CD4-positive, alpha-beta T cell treated with Interleukin-6 for 4 hours (primary cell): Measurements from ENCODE around the gene TMEM214.

ENCODE experiments used
- DNase-seq: peaks from one replicate; pipeline ENCODE4 v3.0.0-alpha.2; 2020; ENCODE audit warnings: mixed read lengths

The TMEM214 gene

DNA sequence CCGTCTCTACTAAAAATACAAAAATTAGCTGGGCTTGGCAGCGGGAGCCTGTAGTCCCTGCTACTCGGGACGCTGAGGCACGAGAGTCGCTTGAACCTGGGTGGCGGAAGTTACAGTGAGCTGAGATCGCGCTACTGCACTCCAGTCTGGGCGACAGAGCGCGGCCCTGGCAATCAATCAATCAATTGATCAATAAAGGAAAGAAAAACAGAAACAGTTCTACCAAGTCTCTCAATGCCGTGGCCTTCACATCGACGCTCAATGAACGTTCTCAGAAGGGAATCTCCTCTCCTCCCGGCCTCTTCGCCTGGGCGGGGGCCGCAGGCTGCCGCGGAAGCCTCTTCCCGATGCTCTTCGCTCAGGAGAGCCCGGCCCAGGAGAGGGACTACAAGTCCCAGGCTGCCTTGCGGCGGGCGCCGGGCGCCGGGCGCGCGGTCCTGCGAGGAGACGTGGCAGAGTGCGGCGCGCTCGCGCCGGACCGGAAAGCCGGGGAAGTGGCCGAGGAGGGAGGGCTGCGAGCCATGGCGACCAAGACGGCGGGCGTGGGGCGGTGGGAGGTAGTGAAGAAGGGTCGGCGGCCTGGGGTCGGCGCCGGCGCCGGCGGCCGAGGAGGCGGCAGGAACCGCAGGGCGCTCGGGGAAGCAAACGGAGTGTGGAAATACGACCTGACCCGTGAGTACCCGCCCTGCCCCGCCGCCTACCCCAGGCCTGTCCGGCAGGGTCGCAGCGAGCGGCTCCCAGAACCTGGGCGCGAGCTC lies at the start of gene TMEM214:
TSS of gene TMEM214 (plus strand) at position 471 of the 758 bp plus-strand sequence. CDS start at position 522, 51 bp downstream.
- peak; percentile 84 for DNase-seq

GRCh38 chr2:26983746-26984145 lies 49.0 kb upstream of the TMEM214 start:
- no peak for DNase-seq

- no peak for DNase-seq
These were observed 47.0 kb upstream of the TMEM214 start for GRCh38 chr2:26985807-26986206.

- DNase-seq = no peak
These were observed 46.2 kb upstream of the TMEM214 start for GRCh38 chr2:26986576-26986975.

DNA sequence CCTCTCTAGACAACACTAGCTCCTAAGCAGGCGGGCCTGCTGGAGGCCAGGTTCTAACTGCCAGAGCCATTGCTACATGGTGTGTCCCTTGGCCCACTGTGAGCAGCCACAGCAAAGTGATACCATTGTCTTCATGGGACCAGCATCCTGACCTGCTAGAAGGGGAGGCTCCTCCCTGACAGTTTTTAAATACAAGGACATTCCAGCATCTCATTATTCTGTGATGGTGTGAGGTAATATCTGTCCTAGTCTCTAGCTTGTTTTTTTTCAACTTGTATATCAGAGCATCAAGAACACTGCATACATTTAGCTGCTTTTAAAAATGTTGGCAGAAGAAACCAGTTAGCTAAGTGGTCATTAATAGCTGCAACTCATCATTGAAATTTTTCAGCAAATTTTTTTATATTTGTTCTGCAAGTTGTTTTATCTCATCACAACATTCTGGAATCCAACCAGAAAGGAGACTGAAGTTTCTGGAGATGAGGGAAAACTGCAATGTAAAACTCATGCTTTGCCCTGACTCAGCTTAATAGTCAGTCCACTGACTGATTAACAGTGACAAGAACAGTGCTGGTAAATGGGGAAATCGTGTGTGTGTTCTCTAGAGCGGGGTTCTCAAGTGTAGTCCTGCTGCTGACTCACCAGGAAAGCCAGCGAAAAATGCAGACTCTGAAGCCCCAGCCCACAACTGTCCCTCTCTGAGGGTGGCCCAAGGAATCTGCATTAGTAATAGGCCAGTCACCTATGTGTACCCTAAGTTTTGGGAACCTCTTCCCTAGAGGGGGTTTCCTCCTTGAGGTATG lies 44.5 kb upstream of the TMEM214 start:
- no peak for DNase-seq

GRCh38 chr2:26989156-26989555 lies 43.6 kb upstream of the TMEM214 start:
- DNase-seq = no peak

DNA sequence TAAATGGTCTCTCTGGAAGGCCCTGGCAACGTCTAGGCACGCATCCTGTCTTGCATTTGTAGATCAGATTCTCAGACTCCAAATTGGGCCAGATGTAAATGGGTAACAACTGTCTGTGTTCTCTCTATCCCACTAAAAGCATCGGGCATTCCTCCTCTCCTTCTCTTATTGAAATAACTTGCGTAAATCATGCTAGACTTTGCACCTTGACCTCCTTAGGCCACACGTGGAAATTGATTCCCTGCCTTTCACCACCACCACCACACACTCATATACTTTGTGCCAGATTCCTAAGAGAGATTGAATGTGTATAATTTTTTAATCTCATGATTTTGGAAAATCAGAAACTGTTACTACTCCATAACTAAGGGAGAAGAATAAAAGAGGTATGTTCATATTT lies 41.0 kb upstream of the TMEM214 start:
- DNase-seq = no peak

DNA sequence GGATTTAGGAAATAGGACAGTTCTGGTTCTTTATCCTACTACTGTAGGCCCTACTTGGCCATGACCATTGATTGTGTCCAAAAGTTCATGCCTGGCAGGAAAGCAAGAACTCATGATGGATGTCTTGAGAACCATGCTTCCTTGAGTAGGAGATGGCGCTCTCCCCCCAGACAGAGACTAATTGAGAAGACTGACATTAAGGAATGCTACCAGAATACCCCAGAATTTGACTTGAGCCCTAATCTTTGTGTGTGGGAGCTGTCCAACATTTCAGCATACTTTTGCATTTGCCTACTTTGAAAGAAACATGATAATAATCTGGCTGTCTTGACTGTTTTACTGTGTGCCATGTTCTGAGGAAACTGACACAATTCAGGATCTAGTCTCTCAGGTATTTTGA lies 39.0 kb upstream of the TMEM214 start:
- DNase-seq = no peak

- DNase-seq = no peak
These were observed 37.8 kb upstream of the TMEM214 start for GRCh38 chr2:26994983-26995382.

GRCh38 chr2:26997394-26997793 lies 35.4 kb upstream of the TMEM214 start:
- DNase-seq = no peak

DNA sequence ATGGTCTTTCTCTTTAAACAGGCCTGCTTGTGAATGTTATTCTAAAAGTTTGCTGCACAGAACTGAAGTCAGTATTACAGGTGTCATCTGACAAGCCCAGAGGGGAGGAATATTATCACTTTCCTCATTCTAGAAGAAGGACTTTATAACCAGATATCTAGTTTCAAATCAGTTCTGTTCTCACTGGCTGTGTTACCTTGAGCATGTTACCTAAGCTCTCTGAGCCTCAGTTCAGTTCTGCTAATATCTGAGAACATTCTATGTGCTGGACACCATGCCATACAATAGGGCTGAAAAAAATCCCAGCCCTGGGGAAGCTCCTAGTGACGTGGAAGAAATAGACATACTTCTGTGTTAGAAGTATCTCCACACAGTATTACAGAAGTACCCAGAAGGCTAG lies 34.4 kb upstream of the TMEM214 start:
- DNase-seq = no peak

- no peak for DNase-seq
These were observed 32.5 kb upstream of the TMEM214 start for GRCh38 chr2:27000228-27000627.

GRCh38 chr2:27000995-27001394 lies 31.8 kb upstream of the TMEM214 start:
- DNase-seq = no peak

DNA sequence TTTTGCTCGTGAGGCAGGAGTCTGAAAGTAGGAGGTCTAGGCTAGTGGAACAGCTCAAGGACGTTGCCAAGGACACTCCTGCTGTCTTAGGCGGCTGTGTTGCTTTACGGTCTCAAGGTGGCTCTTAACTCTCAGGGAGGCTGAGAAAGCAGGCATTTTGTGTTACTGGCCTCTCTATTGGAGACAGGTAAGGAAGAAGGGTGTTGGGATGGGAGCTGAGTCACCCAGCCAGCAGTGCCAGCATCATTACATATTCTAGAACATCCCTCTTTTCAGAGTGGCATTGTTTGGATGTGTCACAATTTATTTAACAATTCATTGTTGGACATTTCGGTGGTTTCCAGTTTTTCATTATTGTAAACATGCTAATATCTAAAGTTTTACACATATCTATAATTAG lies 30.8 kb upstream of the TMEM214 start:
- DNase-seq = no peak

- no peak for DNase-seq
These were observed 29.8 kb upstream of the TMEM214 start for GRCh38 chr2:27003007-27003406.

GRCh38 chr2:27003857-27004256 lies 28.9 kb upstream of the TMEM214 start:
- no peak for DNase-seq

DNA sequence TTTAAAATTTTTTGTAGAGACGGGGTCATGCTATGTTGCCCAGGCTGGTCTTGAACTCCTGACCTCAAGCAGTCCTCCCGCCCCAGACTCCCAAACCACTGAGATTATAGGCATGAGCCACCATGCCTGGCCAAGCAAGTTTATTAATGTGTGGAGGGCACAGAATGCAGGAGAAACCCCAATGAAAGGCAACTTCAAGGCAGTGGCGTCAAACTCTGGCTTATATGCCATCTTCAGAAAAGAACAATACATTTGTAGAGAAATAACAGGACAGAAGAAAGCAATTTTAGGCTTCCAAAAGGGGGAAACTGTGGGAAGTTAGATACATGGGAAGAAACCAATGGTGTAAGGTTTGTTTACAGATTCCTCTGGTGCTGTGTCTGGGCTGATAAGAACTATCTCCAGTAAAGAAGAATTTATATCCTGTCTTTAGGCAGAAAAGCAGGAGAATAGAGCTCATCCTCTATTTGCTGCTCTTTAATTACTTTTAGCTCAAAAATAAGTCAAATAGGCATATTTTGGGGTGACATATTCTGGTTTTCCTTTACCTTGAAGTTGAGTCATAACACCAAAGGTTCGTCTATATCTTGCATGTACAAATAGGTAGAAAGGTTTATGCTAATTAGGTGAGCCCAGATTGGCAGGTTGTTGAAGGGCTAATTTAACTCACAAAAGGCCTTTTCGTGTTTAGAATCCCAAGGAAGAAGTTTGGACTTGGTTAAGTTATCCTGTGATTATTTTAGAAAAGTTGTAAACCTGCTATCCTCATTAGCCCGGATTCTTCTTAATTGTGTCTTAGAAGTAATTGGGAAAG lies 26.0 kb upstream of the TMEM214 start:
- DNase-seq = no peak

DNA sequence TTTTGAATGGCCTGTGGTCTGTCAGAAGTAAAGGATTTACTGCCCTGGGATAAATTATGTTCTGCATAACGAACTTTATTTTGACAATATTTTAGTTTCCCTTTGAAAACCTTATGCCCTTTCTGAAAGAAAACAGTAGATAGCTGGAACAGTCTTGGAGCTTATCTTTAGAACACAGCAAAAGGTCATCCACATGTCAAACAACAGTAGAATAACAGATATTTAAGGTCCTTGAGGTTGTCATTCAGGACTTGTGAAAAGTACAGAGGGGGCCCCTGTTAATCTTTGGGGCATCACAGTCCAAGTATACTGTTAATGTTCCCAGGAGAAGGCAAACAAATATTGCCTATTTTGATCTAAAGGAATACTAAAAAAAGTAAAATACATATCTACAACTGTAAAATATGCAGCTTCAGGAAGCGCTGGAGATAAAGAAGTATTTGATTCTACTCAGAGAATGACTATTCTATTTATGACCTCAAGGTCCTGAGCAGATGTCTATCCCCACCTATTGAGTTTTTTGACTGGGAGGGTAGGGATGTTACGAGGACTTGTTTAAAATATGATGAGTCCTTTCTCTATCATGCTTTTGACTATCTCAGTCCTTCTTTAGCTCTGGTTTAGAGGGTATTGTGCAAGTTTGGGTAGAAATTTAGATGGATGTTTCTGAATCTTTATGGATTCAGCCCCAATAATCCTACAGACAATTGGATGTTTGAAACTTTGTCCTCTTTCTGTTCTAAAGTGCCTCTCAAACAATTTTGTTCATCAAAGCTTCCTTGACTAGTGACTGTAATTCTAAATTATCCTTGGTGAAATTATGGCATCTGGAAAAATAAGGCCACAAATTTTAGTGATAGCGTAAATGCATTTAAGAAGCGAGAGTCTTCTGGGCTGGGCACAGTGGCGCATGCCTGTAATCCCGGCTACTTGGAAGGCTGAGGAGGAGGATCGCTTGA lies 25.1 kb upstream of the TMEM214 start:
- DNase-seq = no peak

DNA sequence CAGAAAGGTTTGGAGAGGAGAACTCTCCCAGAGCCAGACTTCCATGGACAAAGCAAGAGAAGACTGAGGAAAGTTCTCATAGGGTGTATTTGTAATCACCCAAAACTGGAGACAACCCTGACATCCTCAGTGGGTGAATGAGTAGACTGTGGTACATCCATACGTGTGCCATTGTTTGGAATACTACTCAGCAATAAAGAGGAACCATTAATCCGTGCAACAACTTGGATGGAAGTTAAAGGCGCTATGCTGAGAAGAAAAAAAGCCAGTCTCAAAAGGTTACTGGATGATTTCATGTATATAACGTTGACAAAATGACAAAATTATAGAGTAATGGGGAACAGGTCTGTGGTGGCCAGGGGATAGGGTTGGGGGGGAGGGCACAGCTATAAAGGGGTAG lies 24.1 kb upstream of the TMEM214 start:
- no peak for DNase-seq

GRCh38 chr2:27009083-27009482 lies 23.7 kb upstream of the TMEM214 start:
- no peak for DNase-seq

- DNase-seq = no peak
These were observed 23.0 kb upstream of the TMEM214 start for GRCh38 chr2:27009716-27010115.

GRCh38 chr2:27010139-27010538 lies 22.6 kb upstream of the TMEM214 start:
- no peak for DNase-seq
